K562 (cell line): ENCODE data around the gene PRDM10. TPM values are rescaled to one million over a fixed set of nuclear protein-coding genes. Genes with fewer than 3 reads are reported as not detected.
A peak's percentile ranks its signal among the peaks of the same experiment; 100 is the strongest.

Experiments used
- ATAC-seq: fragments of 200-7000 bp; cut with Tn5 transposase; 3 replicates; pipeline ENCODE4 v1.9.1; 2020; ENCODE audit warnings: moderate library complexity
- BruUV-seq: library from RNA; stranded (reverse); fragments of 400-500 nt; replicated peaks from 2 replicates; lab custom pipeline; 2021; lab: Mats Ljungman, UMichigan
- CTCF ChIA-PET: fragments of 300-600 bp; formaldehyde crosslinking; extraction: SDS; loops from one replicate; lab custom pipeline; 2021; ENCODE audit warnings: low intra/inter-chr PET ratio; lab: Yijun Ruan, JAX
- POLR2A ChIA-PET: fragments of 300-600, 350-650 bp; sonication (Branson Sonifier 250); formaldehyde crosslinking; extraction: SDS; loops from one replicate; lab custom pipeline; 2021; ENCODE audit warnings: antibody characterized with exemption, inconsistent platforms; lab: Yijun Ruan, JAX
- DNase-seq, 4 experiments: peaks; one replicate each; pipeline versions ENCODE4 v3.0.0 to v3.0.0-alpha.2; 2011 to 2018; ENCODE audit warnings: low spot score in 3 of 4, mixed read lengths in 3 of 4; ENCODE audit errors: extremely low read depth in 1 of 4
- FAIRE-seq: peaks from 2 replicates; lab custom pipeline; 2011; peaks lifted over from hg19 to GRCh38; lab: Jason Lieb, UNC
- H2AFZ ChIP-seq: 2 replicates; pipeline ENCODE4 v1.6.0; 2011; ENCODE audit warnings: low read depth, low read length, control low read depth, inconsistent platforms
- H3K27ac ChIP-seq: fragments of 200-600 bp; 3 replicates; pipeline ENCODE4 v1.8.0; 2011; ENCODE audit warnings: low read depth, mild to moderate bottlenecking, control low read depth, inconsistent platforms, low read length, moderate library complexity, mixed read lengths; ENCODE audit errors: extremely low read depth
- H3K27me3 ChIP-seq, 2 experiments: fragments of 300-600 bp in 1 of 2; 2 replicates in 1 of 2; 3 replicates in 1 of 2; pipeline versions ENCODE4 v1.6.0 to v1.8.0; 2011; ENCODE audit warnings: inconsistent platforms in 2 of 2, low read length in 2 of 2, mild to moderate bottlenecking in 1 of 2, mixed read lengths in 1 of 2, moderate library complexity in 1 of 2; ENCODE audit not compliant: control insufficient read depth in 2 of 2, insufficient read depth in 2 of 2
- H3K36me3 ChIP-seq: fragments of 300-600 bp; 3 replicates; pipeline ENCODE4 v1.8.0; 2011; ENCODE audit warnings: mild to moderate bottlenecking, low read length, inconsistent platforms; ENCODE audit not compliant: control insufficient read depth, insufficient read depth
- H3K4me1 ChIP-seq, 2 experiments: fragments of 200-600 bp in 1 of 2; replicated peaks in 1 of 2; 2 replicates in 1 of 2; 3 replicates in 1 of 2; pipeline versions ENCODE4 v1.5.1 to v1.8.0; 2011; ENCODE audit warnings: inconsistent platforms in 2 of 2, low read length in 2 of 2, mild to moderate bottlenecking in 1 of 2, mixed read lengths in 1 of 2, moderate library complexity in 1 of 2; ENCODE audit not compliant: control insufficient read depth in 2 of 2, insufficient read depth in 2 of 2
- H3K4me2 ChIP-seq: 2 replicates; pipeline ENCODE4 v1.6.1; 2011; ENCODE audit warnings: low read length, control low read depth, inconsistent platforms, mixed read lengths; ENCODE audit not compliant: insufficient read depth
- H3K4me3 ChIP-seq: fragments of 200-600 bp; sonication (generic), shearing (Covaris generic); 2 replicates; pipeline ENCODE4 v1.5.1; 2016; ENCODE audit warnings: control low read depth, inconsistent platforms
- H3K79me2 ChIP-seq: fragments of 200-600 bp; 3 replicates; pipeline ENCODE4 v1.8.0; 2011; ENCODE audit warnings: low read length, inconsistent platforms; ENCODE audit not compliant: control insufficient read depth, insufficient read depth
- H3K9ac ChIP-seq, 2 experiments: 2 replicates each; pipeline versions ENCODE4 v1.6.0 to v1.6.1; 2011; ENCODE audit warnings: low read depth in 2 of 2, low read length in 2 of 2, control low read depth in 1 of 2, inconsistent platforms in 1 of 2, mild to moderate bottlenecking in 1 of 2, mixed read lengths in 1 of 2; ENCODE audit not compliant: insufficient read depth in 1 of 2
- H3K9me1 ChIP-seq: one replicate; pipeline ENCODE4 v1.6.0; 2011; ENCODE audit warnings: inconsistent platforms, mild to moderate bottlenecking, low read length, moderate library complexity; ENCODE audit not compliant: control insufficient read depth, insufficient read depth
- H3K9me3 ChIP-seq: replicated peaks from 2 replicates; pipeline ENCODE4 v1.5.1; 2011; ENCODE audit warnings: low read depth, low read length, inconsistent platforms; ENCODE audit not compliant: control insufficient read depth, insufficient read depth
- H4K20me1 ChIP-seq: replicated peaks from 2 replicates; pipeline ENCODE4 v1.6.1; 2011; ENCODE audit warnings: low read length, inconsistent platforms, mixed read lengths; ENCODE audit not compliant: control insufficient read depth, insufficient read depth
- BRCA1 ChIP-seq, 2 experiments: fragments of 450-650 bp in 1 of 2; sonication (generic) in 1 of 2; formaldehyde crosslinking in 1 of 2; IDR thresholded peaks; 2 replicates each; pipeline versions ENCODE4 v1.5.0 to v1.6.1; 2017 to 2020; ENCODE audit warnings: mild to moderate bottlenecking in 1 of 2, missing genetic modification reagents in 1 of 2
- DEAF1 ChIP-seq: fragments of 450-650 bp; formaldehyde crosslinking; IDR thresholded peaks from 2 replicates; pipeline ENCODE4 v1.4.0; 2020; ENCODE audit warnings: mild to moderate bottlenecking, moderate library complexity
- GABPA ChIP-seq: fragments of 200-800 bp; sonication (Bioruptor generic); conservative IDR thresholded peaks from 2 replicates; pipeline ENCODE4 v1.6.1; 2016; ENCODE audit warnings: low read depth, missing genetic modification characterization, missing compliant biosample characterization
- LEF1 ChIP-seq: fragments of 450-650 bp; IDR thresholded peaks from 2 replicates; pipeline ENCODE4 v1.6.1; 2016; ENCODE audit warnings: mild to moderate bottlenecking
- MLX ChIP-seq, 2 experiments: fragments of 450-650 bp in 1 of 2; sonication (generic) in 1 of 2; formaldehyde crosslinking; conservative IDR thresholded peaks; 2 replicates each; pipeline versions ENCODE4 v1.4.0 to v1.8.1; 2020 to 2022; ENCODE audit warnings: mild to moderate bottlenecking in 1 of 2, missing genetic modification reagents in 1 of 2
- NFIC ChIP-seq: fragments of 450-650 bp; IDR thresholded peaks from 2 replicates; pipeline ENCODE4 v1.6.1; 2017; ENCODE audit warnings: mild to moderate bottlenecking, inconsistent platforms
- NFXL1 ChIP-seq: fragments of 450-650 bp; formaldehyde crosslinking; IDR thresholded peaks from 2 replicates; pipeline ENCODE4 v1.4.0; 2021; ENCODE audit warnings: mild to moderate bottlenecking
- PTTG1 ChIP-seq: fragments of 450-650 bp; IDR thresholded peaks from 2 replicates; pipeline ENCODE4 v1.6.1; 2016; ENCODE audit warnings: low read depth, mild to moderate bottlenecking, missing genetic modification characterization, missing compliant biosample characterization
- RAD21 ChIP-seq, 2 experiments: fragments of 250-450 bp in 1 of 2; fragments of 450-650 bp in 1 of 2; sonication (Bioruptor Pico) in 1 of 2; formaldehyde crosslinking in 1 of 2; IDR thresholded peaks in 1 of 2; conservative IDR thresholded peaks in 1 of 2; 2 replicates each; pipeline versions ENCODE4 v1.4.0 to v1.8.0; 2020 to 2022; ENCODE audit warnings: mild to moderate bottlenecking in 2 of 2, moderate library complexity in 1 of 2
- SAFB2 ChIP-seq: fragments of 200-400 bp; formaldehyde crosslinking; IDR thresholded peaks from 2 replicates; pipeline ENCODE4 v1.6.1; 2018; ENCODE audit warnings: borderline replicate concordance, low read length, low read depth, moderate library complexity; ENCODE audit not compliant: severe bottlenecking
- SRF ChIP-seq, 2 experiments: fragments of 250-450, 450-650 bp in 1 of 2; sonication (Bioruptor Pico) in 1 of 2; sonication (generic) in 1 of 2; formaldehyde crosslinking; IDR thresholded peaks; 2 replicates each; pipeline versions ENCODE4 v1.5.0 to v1.5.1; 2020 to 2022; ENCODE audit warnings: mild to moderate bottlenecking in 1 of 2, missing genetic modification reagents in 1 of 2
- SRSF7 ChIP-seq: fragments of 200-400 bp; formaldehyde crosslinking; optimal IDR thresholded peaks from 2 replicates; pipeline ENCODE3; 2017; ENCODE audit warnings: mild to moderate bottlenecking, low read depth, low read length
- TAL1 ChIP-seq: fragments of 450-650 bp; IDR thresholded peaks from 2 replicates; pipeline ENCODE4 v1.6.1; 2016; ENCODE audit warnings: mild to moderate bottlenecking
- ZNF174 ChIP-seq: fragments of 250-450 bp; sonication (Bioruptor Pico); IDR thresholded peaks from 2 replicates; pipeline ENCODE4 v1.4.0; 2020; ENCODE audit warnings: mild to moderate bottlenecking
- ZNF324 ChIP-seq: fragments of 250-450 bp; sonication (Bioruptor Pico); IDR thresholded peaks from 2 replicates; pipeline ENCODE4 v1.4.0; 2020; ENCODE audit warnings: mild to moderate bottlenecking
- WGBS: fragments of 100-300 bp; shearing (Covaris generic); methylation state at CpG from one replicate; pipeline ENCODE4 v1.1.6; 2016; ENCODE audit warnings: low coverage, mixed read lengths; ENCODE audit not compliant: insufficient coverage; ENCODE audit errors: missing lambda C conversion rate; 5-methylcytosine and 5-hydroxymethylcytosine counted together
- in situ Hi-C: fragments of 300-500 bp; cut with MboI; formaldehyde crosslinking; loops from 4 replicates; pipeline ENCODE4 v1.15.0; 2018; ENCODE audit warnings: inconsistent platforms, mixed read lengths
- intact Hi-C: fragments of 100-400 bp; cut with micrococcal nuclease; formaldehyde crosslinking; loops from 2 replicates; pipeline ENCODE4 v1.14.2; 2022
- polyA plus RNA-seq, 8 experiments: library from polyadenylated mRNA; depleted of rRNA in 4 of 8; stranded (reverse) in 5 of 8; unstranded in 3 of 8; fragments of >200 nt; fragmentation: Nextera tagmentation in 2 of 8; fragmentation: Illumina TruSeq in 1 of 8; extraction: Ambion mirVana in 2 of 8; extraction: Trizol in 1 of 8; gene quantifications; 2 replicates each; pipeline versions ENCODE4 v1.2.1 to v1.2.3, GENCODE V29; 2011 to 2014; ENCODE audit warnings: inconsistent platforms in 1 of 8, missing spikeins in 1 of 8
- total RNA-seq, 7 experiments: library from RNA; depleted of rRNA in 6 of 7; stranded (reverse); fragments of >200 nt in 6 of 7; fragmentation: Illumina TruSeq in 2 of 7; extraction: Trizol in 2 of 7; gene quantifications; 2 replicates each; pipeline versions ENCODE4 v1.2.1 to v1.2.3, GENCODE V29; 2011 to 2021; ENCODE audit warnings: low replicate concordance in 1 of 7

Gene PRDM10
- total and polyA plus RNA-seq, 9 of the 15 experiments (the other 6 are each of a cell fraction or from before 2014, with no cell fraction given) = 0.89 to 9.3 (median 4.5) TPM

GRCh38 chr11:129933891-129934290 lies 68.7 kb downstream of the PRDM10 start:
- POLR2A ChIA-PET = interaction anchor here (1.0 kb wide), 1 partner anchor 8 kb away, joined by 3 read pairs; no protein-coding TSS in a partner anchor
- H3K27me3 ChIP-seq = no peaks in the 10 kb centered on the region
- no peaks in the 10 kb centered on the region for H3K79me2 ChIP-seq
- no peaks in the 10 kb centered on the region for H4K20me1 ChIP-seq
- peak overlapping the region in 1 of 2 experiments; percentile 14; a peak in 1 of 4 replicates for H3K9ac ChIP-seq
- ATAC-seq = no peak
- DNase-seq = no peak
- intact Hi-C loops = no loop called here
- peaks cover 8% of the 10 kb centered on the region; the same call in 2 of the 3 replicates for H3K36me3 ChIP-seq
- no peak overlapping the region for H3K27ac ChIP-seq
- TF ChIP-seq MLX (CRISPR knock-in tag; conservative IDR thresholded peaks at IDR 0.05) = no peak
- no peak for TF ChIP-seq NFIC
- no peak for TF ChIP-seq GABPA (tag)
- TF ChIP-seq ZNF324 (CRISPR knock-in tag) = no peak
- no peak for TF ChIP-seq DEAF1 (CRISPR knock-in tag)
- TF ChIP-seq ZNF174 = no peak
- TF ChIP-seq SAFB2 = no peak
- TF ChIP-seq PTTG1 = no peak
- no peak for TF ChIP-seq BRCA1 (IDR thresholded peaks at IDR 0.05)
- TF ChIP-seq BRCA1 (CRISPR knock-in tag; IDR thresholded peaks at IDR 0.05) = no peak
- TF ChIP-seq LEF1 = no peak
- TF ChIP-seq NFXL1 (CRISPR knock-in tag) = no peak
- TF ChIP-seq TAL1 = no peak
- TF ChIP-seq SRSF7 = no peak
- no peak for TF ChIP-seq RAD21 (CRISPR knock-in tag; conservative IDR thresholded peaks at IDR 0.05 in 1 of 2, IDR thresholded peaks at IDR 0.05 in 1 of 2)
- no peak for TF ChIP-seq SRF (CRISPR knock-in tag; IDR thresholded peaks at IDR 0.05)
- BruUV-seq = no TSS peak
- no peak overlapping the region for H2AFZ ChIP-seq
- no peak overlapping the region for H3K4me2 ChIP-seq
- no peaks in the 10 kb centered on the region for H3K9me3 ChIP-seq
- CTCF ChIA-PET = no interaction called here
- no peak for FAIRE-seq
- H3K4me3 ChIP-seq = no peak overlapping the region
- 75% methylated on average over 9 of the region's 9 CpGs for WGBS
- H3K9me1 ChIP-seq = no peaks in the 10 kb centered on the region
- in situ Hi-C loops = no loop called here
- H3K4me1 ChIP-seq = peaks cover 6 to 9% of the 10 kb centered on the region in 2 experiments; a peak in 4 of 5 replicates
